Measurements from ENCODE around the gene STING1.
A peak's percentile ranks its signal among the peaks of the same experiment; 100 is the strongest.

STING1 gene

GRCh38 chr5:139439013-139439903, 43.3 kb downstream of the STING1 start, which contains the start of gene DNAJC18:
TSS of gene DNAJC18 (minus strand) at chr5:139439525. CDS start at chr5:139439445, 80 bp downstream.
- TF ChIP-seq CTCF (IDR thresholded peaks at IDR 0.05; ENCODE audit: low read length, missing control alignments), result no peak
- peak within 1 kb of the TSS; percentile 95 for H3K4me3 ChIP-seq (replicated peaks; ENCODE audit: low read depth, low read length)

GRCh38 chr5:139438707-139439012, 43.9 kb downstream of the STING1 start:
- DNase-seq (ENCODE audit: low read depth), result no peak
- no peak for TF ChIP-seq CTCF (IDR thresholded peaks at IDR 0.05; ENCODE audit: low read length, missing control alignments)
- H3K4me3 ChIP-seq (replicated peaks; ENCODE audit: low read depth, low read length), result peak overlapping the region; percentile 95

More at GRCh38 chr5:139439013-139439903, 43.3 kb downstream of the STING1 start, which contains the start of gene DNAJC18:
- peak; percentile 93 for DNase-seq (ENCODE audit: low read depth)

GRCh38 chr5:139435676-139436075, 46.9 kb downstream of the STING1 start:
- H3K4me3 ChIP-seq (replicated peaks; ENCODE audit: low read depth, low read length), result no peak overlapping the region
- no peak for DNase-seq (ENCODE audit: low read depth)
- TF ChIP-seq CTCF (IDR thresholded peaks at IDR 0.05; ENCODE audit: low read length, missing control alignments), result no peak

GRCh38 chr5:139431706-139432105, 50.9 kb downstream of the STING1 start:
- no peak overlapping the region for H3K4me3 ChIP-seq (replicated peaks; ENCODE audit: low read depth, low read length)
- no peak for DNase-seq (ENCODE audit: low read depth)
- TF ChIP-seq CTCF (IDR thresholded peaks at IDR 0.05; ENCODE audit: low read length, missing control alignments), result no peak

- DNase-seq (ENCODE audit: low read depth), result no peak
These were observed 52.5 kb downstream of the STING1 start for GRCh38 chr5:139430015-139430414.

GRCh38 chr5:139426203-139426885, 56.2 kb downstream of the STING1 start:
- no peak overlapping the region for H3K4me3 ChIP-seq (replicated peaks; ENCODE audit: low read depth, low read length)
- no peak for TF ChIP-seq CTCF (IDR thresholded peaks at IDR 0.05; ENCODE audit: low read length, missing control alignments)
- peak; percentile 28 for DNase-seq (ENCODE audit: low read depth)

More at GRCh38 chr5:139430015-139430414, 52.5 kb downstream of the STING1 start:
- no peak overlapping the region for H3K4me3 ChIP-seq (replicated peaks; ENCODE audit: low read depth, low read length)
- TF ChIP-seq CTCF (IDR thresholded peaks at IDR 0.05; ENCODE audit: low read length, missing control alignments), result no peak
